HepG2 (cell line): ENCODE measurements around the gene NLRP6. TPM values are rescaled to one million over a fixed set of nuclear protein-coding genes. Genes with fewer than 3 reads are reported as not detected.

ENCODE experiments used
- AGO1 ChIP-seq: fragments of 200-400 bp; formaldehyde crosslinking; IDR thresholded peaks from 2 replicates; pipeline ENCODE4 v1.6.1; 2017; ENCODE audit warnings: mild to moderate bottlenecking, low read depth, low read length, moderate library complexity; ENCODE audit not compliant: poor library complexity, severe bottlenecking
- PATZ1 ChIP-seq: sonication (generic); formaldehyde crosslinking; IDR thresholded peaks from 2 replicates; pipeline ENCODE4 v1.4.0; 2020; ENCODE audit warnings: missing genetic modification reagents
- UBTF ChIP-seq: sonication (generic); formaldehyde crosslinking; IDR thresholded peaks from 2 replicates; pipeline ENCODE4 v1.4.0; 2020; ENCODE audit warnings: mild to moderate bottlenecking, missing genetic modification reagents
- ZFP91 ChIP-seq: sonication (generic); formaldehyde crosslinking; IDR thresholded peaks from 2 replicates; pipeline ENCODE4 v1.9.0; 2022; ENCODE audit warnings: missing genetic modification reagents, mild to moderate bottlenecking, borderline replicate concordance
- polyA plus RNA-seq, 8 experiments: library from polyadenylated mRNA; depleted of rRNA in 3 of 8; stranded (reverse) in 7 of 8; unstranded in 1 of 8; fragments of >200 nt; fragmentation: Illumina TruSeq in 4 of 8; extraction: Trizol in 4 of 8; gene quantifications; 2 replicates each; pipeline versions ENCODE4 v1.2.1 to v1.2.3, GENCODE V29; 2011 to 2016; ENCODE audit warnings: low read depth in 4 of 8, missing spikeins in 1 of 8, mixed read lengths in 1 of 8; ENCODE audit not compliant: insufficient read depth in 1 of 8
- total RNA-seq, 5 experiments: library from RNA; depleted of rRNA; stranded (reverse); fragments of >200 nt; fragmentation: Illumina TruSeq; extraction: Trizol; gene quantifications; 2 replicates each; pipeline ENCODE4 v1.2.3, GENCODE V29; 2016; ENCODE audit warnings: low read depth in 1 of 5

NLRP6 gene
- total and polyA plus RNA-seq, 2 of the 13 experiments (the other 11 are each of a cell fraction or from before 2014, with no cell fraction given) = not detected

GRCh38 chr11:298406-299065 lies 20.3 kb downstream of the NLRP6 start (continued):
- no peak for TF ChIP-seq UBTF (CRISPR knock-in tag)
- TF ChIP-seq AGO1 = peak; percentile 84
- 0 out of 2 replicates have a peak, but pooled peaks have one; percentile 12 for TF ChIP-seq ZFP91 (CRISPR knock-in tag)
- TF ChIP-seq PATZ1 (CRISPR knock-in tag) = no peak
